ENCODE results near the gene IL31.
A peak's percentile ranks its signal among the peaks of the same experiment; 100 is the strongest.
"Not testable (repeated sequence)": the region's sequence is repeated elsewhere in the genome, so short reads cannot be mapped to it uniquely, and the experiment has no call there.

Gene IL31

GRCh38 chr12:122184517-122184916 is 10.5 kb upstream of the IL31 start:
- TF ChIP-seq CTCF (IDR thresholded peaks at IDR 0.05; ENCODE audit: insufficient read depth, low read depth, low read length, missing control alignments), result no peak
- peak; percentile 36 for DNase-seq (ENCODE audit: low read depth)
- no peak overlapping the region for H3K4me3 ChIP-seq (ENCODE audit: low read depth, low read length)

- TF ChIP-seq CTCF (IDR thresholded peaks at IDR 0.05; ENCODE audit: insufficient read depth, low read depth, low read length, missing control alignments), result no peak
- H3K4me3 ChIP-seq (ENCODE audit: low read depth, low read length), result no peak overlapping the region
- no peak for DNase-seq (ENCODE audit: low read depth)
Observed at GRCh38 chr12:122183588-122183940, 9.5 kb upstream of the IL31 start.

GRCh38 chr12:122182887-122183587 is 9.0 kb upstream of the IL31 start, which contains the start of gene LRRC43:
Gene LRRC43, plus strand, starts transcription at chr12:122183123. Its CDS starts 22 bp downstream, at chr12:122183145.
- DNase-seq (ENCODE audit: low read depth), result no peak
- TF ChIP-seq CTCF (IDR thresholded peaks at IDR 0.05; ENCODE audit: insufficient read depth, low read depth, low read length, missing control alignments), result no peak
- no peak within 1 kb of the TSS for H3K4me3 ChIP-seq (ENCODE audit: low read depth, low read length)

GRCh38 chr12:122176473-122176872 is 2.5 kb upstream of the IL31 start:
- not testable (repeated sequence) for H3K4me3 ChIP-seq (ENCODE audit: low read depth, low read length); DNase-seq (ENCODE audit: low read depth)

- no peak overlapping the region for H3K4me3 ChIP-seq (ENCODE audit: low read depth, low read length)
- DNase-seq (ENCODE audit: low read depth), result no peak
- no peak for TF ChIP-seq CTCF (IDR thresholded peaks at IDR 0.05; ENCODE audit: insufficient read depth, low read depth, low read length, missing control alignments)
Observed at GRCh38 chr12:122172262-122172939, 1.6 kb downstream of the IL31 start.

- DNase-seq (ENCODE audit: low read depth), result no peak
- no peak overlapping the region for H3K4me3 ChIP-seq (ENCODE audit: low read depth, low read length)
- TF ChIP-seq CTCF (IDR thresholded peaks at IDR 0.05; ENCODE audit: insufficient read depth, low read depth, low read length, missing control alignments), result no peak
Observed at GRCh38 chr12:122171399-122171798, 2.6 kb downstream of the IL31 start.

- DNase-seq (ENCODE audit: low read depth), result no peak
- H3K4me3 ChIP-seq (ENCODE audit: low read depth, low read length), result no peak overlapping the region
- no peak for TF ChIP-seq CTCF (IDR thresholded peaks at IDR 0.05; ENCODE audit: insufficient read depth, low read depth, low read length, missing control alignments)
Observed at GRCh38 chr12:122168492-122168891, 5.5 kb downstream of the IL31 start.
